Measurements from ENCODE around the gene LAMC2. TPM values are rescaled to one million over a fixed set of nuclear protein-coding genes. Genes with fewer than 3 reads are reported as not detected.

LAMC2 gene
- total and polyA plus RNA-seq, 3 donors from 2014 or later: 1.9 to 8.5 (median 3.4) TPM

DNA sequence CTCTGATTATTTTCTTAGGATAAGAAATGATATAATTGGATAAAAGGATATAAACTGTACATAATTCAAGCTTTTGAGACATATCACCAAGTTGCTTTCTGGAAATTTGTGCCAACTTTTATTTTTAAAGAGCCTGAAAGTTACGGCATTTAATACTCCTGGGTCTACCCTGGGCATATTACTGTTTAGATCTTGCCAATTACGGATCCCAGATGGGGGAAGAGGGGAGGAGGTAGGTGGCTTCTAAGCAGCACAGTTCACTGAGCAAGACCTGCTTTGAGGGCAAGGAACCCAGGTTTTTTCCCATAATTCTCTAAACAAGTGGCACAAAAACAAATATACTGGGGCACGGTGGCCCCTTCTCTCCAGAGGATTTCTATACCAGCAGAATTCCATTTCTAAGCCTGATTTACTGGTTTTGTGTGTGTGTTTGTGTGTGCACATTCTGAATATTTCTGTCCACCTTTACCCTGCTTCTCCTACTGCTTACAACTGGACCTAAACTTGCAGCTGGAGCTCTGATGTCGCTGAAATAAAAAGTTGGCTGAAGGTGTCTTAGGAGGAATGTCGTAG lies 76.7 kb downstream of the LAMC2 start:
- TF ChIP-seq POLR2A (IDR thresholded peaks at IDR 0.05): no peak
- TF ChIP-seq, protein P1, sequence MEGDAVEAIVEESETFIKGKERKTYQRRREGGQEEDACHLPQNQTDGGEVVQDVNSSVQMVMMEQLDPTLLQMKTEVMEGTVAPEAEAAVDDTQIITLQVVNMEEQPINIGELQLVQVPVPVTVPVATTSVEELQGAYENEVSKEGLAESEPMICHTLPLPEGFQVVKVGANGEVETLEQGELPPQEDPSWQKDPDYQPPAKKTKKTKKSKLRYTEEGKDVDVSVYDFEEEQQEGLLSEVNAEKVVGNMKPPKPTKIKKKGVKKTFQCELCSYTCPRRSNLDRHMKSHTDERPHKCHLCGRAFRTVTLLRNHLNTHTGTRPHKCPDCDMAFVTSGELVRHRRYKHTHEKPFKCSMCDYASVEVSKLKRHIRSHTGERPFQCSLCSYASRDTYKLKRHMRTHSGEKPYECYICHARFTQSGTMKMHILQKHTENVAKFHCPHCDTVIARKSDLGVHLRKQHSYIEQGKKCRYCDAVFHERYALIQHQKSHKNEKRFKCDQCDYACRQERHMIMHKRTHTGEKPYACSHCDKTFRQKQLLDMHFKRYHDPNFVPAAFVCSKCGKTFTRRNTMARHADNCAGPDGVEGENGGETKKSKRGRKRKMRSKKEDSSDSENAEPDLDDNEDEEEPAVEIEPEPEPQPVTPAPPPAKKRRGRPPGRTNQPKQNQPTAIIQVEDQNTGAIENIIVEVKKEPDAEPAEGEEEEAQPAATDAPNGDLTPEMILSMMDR (IDR thresholded peaks at IDR 0.05): no peak
- DNase-seq: no peak
- H3K4me1 ChIP-seq: no peaks in the 10 kb centered on the region
- H3K36me3 ChIP-seq (ENCODE audit: low read depth, missing control alignments): no peaks in the 10 kb centered on the region
- intact Hi-C loops (cut with DNase I; ENCODE audit: low total_unique reads): no loop called here
- no peaks in the 10 kb centered on the region for H3K9me3 ChIP-seq
- 72 to 78% methylated on average over 5 of the region's 5 CpGs for WGBS, 2 donors
- no peak overlapping the region for H3K27ac ChIP-seq
- no peaks in the 10 kb centered on the region for H3K27me3 ChIP-seq
- no peak overlapping the region for H3K4me3 ChIP-seq

DNA sequence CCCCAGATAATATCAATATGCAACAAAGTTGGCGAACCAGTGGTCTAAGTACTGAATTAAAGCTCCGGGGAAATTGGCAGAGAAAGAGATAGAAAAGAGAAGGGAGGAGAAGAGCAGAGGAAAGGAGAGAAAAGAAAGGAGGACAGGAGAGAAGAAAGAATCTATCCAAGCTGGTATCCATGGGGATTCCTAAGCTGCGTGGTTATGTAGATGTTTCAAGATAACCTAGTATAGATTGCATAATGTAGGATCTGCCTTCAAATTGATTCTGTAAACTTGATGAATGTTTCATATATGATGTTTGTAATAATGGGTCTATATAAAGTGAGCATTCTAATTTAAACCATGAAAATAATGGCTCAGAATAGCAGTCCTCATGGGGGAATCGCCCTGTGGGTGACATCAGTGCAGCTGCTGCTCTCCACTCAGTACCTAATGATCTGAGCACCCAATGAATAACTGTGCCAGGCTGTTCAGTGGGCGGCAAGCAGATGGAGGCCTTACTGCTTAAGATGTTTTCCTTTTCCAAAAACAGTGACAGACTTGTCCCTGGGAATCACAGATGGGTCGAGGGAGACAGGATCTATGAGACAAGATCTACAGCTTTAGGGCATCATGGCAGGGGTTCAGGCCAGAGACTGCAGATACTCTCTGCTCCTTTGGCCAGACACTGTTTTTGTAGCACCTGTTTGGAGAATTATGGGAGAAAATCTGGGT lies 78.0 kb downstream of the LAMC2 start:
- 70 to 75% methylated on average over 6 of the region's 6 CpGs for WGBS, 2 donors
- no peaks in the 10 kb centered on the region for H3K4me1 ChIP-seq
- no peak overlapping the region for H3K27ac ChIP-seq
- no peak overlapping the region for H3K4me3 ChIP-seq
- intact Hi-C loops (cut with DNase I; ENCODE audit: low total_unique reads): no loop called here
- TF ChIP-seq, protein P1 (IDR thresholded peaks at IDR 0.05): no peak
- TF ChIP-seq POLR2A (IDR thresholded peaks at IDR 0.05): no peak
- H3K27me3 ChIP-seq: no peaks in the 10 kb centered on the region
- no peak for DNase-seq
- H3K36me3 ChIP-seq (ENCODE audit: low read depth, missing control alignments): no peaks in the 10 kb centered on the region
- no peaks in the 10 kb centered on the region for H3K9me3 ChIP-seq

DNA sequence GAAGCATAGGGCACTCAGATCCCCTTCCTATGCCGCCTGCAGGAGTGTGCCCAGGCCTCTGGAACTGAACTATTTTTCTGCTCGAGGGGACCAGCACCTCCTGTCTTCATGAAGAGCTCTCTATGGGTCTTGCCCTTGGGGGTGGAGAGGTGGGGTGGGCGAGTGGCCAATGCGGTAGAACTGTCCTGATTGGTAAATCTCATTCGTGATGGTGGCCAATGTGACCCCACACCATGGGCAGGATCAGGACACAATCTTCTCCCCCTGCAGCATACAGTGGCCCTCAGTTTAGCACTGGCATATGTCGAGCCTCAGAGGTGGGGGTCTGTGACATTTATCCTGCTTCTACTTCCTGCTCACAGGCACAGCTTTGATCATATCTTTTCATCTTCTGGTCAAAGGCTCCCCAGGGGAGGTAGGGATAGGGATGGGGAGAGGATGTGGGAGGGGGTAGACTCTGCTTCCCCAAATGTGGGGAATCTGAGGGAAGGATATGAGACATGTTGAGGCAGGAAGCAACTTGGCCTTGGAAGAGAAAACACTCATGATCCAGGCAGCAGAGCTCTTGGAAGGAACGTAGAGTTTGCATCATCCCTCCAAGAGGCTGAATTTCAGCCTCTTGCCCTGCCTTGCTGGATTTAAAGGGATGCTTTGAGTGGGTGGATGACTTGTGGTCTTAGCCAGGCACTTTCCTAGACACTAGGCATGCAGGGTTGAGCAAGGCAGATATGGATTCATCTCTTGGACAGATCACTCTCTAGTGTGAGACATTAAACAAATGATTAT lies 81.8 kb downstream of the LAMC2 start:
- no peaks in the 10 kb centered on the region for H3K9me3 ChIP-seq
- intact Hi-C loops (cut with DNase I; ENCODE audit: low total_unique reads): no loop called here
- no peak overlapping the region for H3K27ac ChIP-seq
- TF ChIP-seq POLR2A (IDR thresholded peaks at IDR 0.05): no peak
- TF ChIP-seq, protein P1 (IDR thresholded peaks at IDR 0.05): no peak
- H3K27me3 ChIP-seq: no peaks in the 10 kb centered on the region
- no peaks in the 10 kb centered on the region for H3K4me1 ChIP-seq
- no peak for DNase-seq
- no peaks in the 10 kb centered on the region for H3K36me3 ChIP-seq (ENCODE audit: low read depth, missing control alignments)
- WGBS, 2 donors: 66 to 75% methylated on average over 2 to 7 of the region's 7 CpGs
- no peak overlapping the region for H3K4me3 ChIP-seq

DNA sequence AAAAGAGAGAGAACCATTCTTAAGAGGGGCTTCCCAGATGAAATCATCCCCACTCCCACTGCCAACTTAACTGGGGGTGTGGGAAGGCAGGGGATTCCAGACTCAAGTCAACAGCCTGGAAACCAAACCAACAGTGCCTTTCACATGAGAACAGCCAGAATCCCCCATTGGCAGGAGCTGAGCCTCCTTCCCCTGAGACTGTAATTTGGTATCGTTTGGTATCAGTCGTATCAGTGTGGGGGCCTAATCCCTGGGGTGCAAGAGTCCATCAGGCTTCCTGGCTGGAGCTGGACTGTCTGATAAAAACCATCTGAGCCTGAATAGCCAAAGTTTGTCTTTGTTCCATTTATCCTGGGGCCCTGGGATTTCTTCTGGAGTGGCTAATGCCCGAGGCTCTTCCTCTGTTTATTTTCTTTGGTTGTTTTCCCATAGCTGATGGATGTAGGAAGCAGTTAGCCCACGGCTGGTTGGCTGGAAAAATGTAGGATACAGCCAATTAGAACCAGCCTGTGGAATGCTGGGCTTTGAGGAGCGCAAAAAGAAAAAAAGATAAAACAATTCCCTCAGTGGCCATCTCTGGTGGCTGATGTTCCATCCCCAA lies 84.6 kb downstream of the LAMC2 start:
- 38 to 52% methylated on average over 5 of the region's 5 CpGs for WGBS, 2 donors
- Histone ChIP-seq H3K4me3 (no peak overlapping the region), H3K9me3 (no peaks in the 10 kb centered on the region), H3K4me1 (no peaks in the 10 kb centered on the region), H3K27ac (no peak overlapping the region), H3K27me3 (no peaks in the 10 kb centered on the region), H3K36me3 (ENCODE audit: low read depth, missing control alignments) (no peaks in the 10 kb centered on the region)
- intact Hi-C loops (cut with DNase I; ENCODE audit: low total_unique reads): no loop called here
- no peak for DNase-seq
- TF ChIP-seq, protein P1 (IDR thresholded peaks at IDR 0.05): no peak
- no peak for TF ChIP-seq POLR2A (IDR thresholded peaks at IDR 0.05)

Data from testis (tissue), 3 donors.